Endothelial cell of umbilical vein (primary cell): ENCODE results near the gene NUSAP1. TPM values are rescaled to one million over a fixed set of nuclear protein-coding genes. Genes with fewer than 3 reads are reported as not detected.

Source experiments
- BruUV-seq: library from RNA; stranded (reverse); fragments of 400-500 nt; replicated peaks from 2 replicates; lab custom pipeline; 2021; lab: Mats Ljungman, UMichigan
- CTCF ChIA-PET: fragments of 300-600, 350-600 bp; sonication (Branson Sonifier 250); formaldehyde crosslinking; loops from one replicate; lab custom pipeline; 2021; ENCODE audit warnings: antibody characterized with exemption, inconsistent platforms; lab: Charles Lee
- POLR2A ChIA-PET: fragments of 300-600, 350-600 bp; sonication (Branson Sonifier 250); formaldehyde crosslinking; loops from one replicate; lab custom pipeline; 2021; ENCODE audit warnings: antibody characterized with exemption, inconsistent platforms; lab: Charles Lee
- DNase-seq: peaks from one replicate; pipeline ENCODE4 v3.0.0-alpha.2; 2011; ENCODE audit warnings: low read depth, low spot score
- FAIRE-seq: peaks from 2 replicates; lab custom pipeline; 2011; peaks lifted over from hg19 to GRCh38; lab: Jason Lieb, UNC
- H2AFZ ChIP-seq: 2 replicates; pipeline ENCODE4 v1.6.0; 2012; ENCODE audit warnings: low read depth, low read length, control low read depth, inconsistent platforms
- H3K27ac ChIP-seq: 2 replicates; pipeline ENCODE4 v1.5.1; 2011; ENCODE audit warnings: low read depth, mild to moderate bottlenecking, control low read depth, low read length, moderate library complexity; ENCODE audit not compliant: insufficient read depth
- H3K27me3 ChIP-seq, 2 experiments: 2 replicates each; pipeline versions ENCODE4 v1.6.0 to v1.6.1; 2011; ENCODE audit warnings: low read length in 2 of 2, mixed read lengths in 1 of 2; ENCODE audit not compliant: control insufficient read depth in 2 of 2, insufficient read depth in 2 of 2
- H3K36me3 ChIP-seq, 2 experiments: 2 replicates in 1 of 2; 3 replicates in 1 of 2; pipeline ENCODE4 v1.5.1; 2011; ENCODE audit warnings: low read length in 2 of 2, mild to moderate bottlenecking in 1 of 2, moderate library complexity in 1 of 2; ENCODE audit not compliant: control insufficient read depth in 2 of 2, insufficient read depth in 2 of 2; ENCODE audit errors: extremely low read depth in 1 of 2
- H3K4me1 ChIP-seq: 3 replicates; pipeline ENCODE4 v1.5.1; 2011; ENCODE audit warnings: mild to moderate bottlenecking, low read length; ENCODE audit not compliant: control insufficient read depth, insufficient read depth; ENCODE audit errors: extremely low read depth
- H3K4me2 ChIP-seq: 2 replicates; pipeline ENCODE4 v1.6.1; 2011; ENCODE audit warnings: low read length, control low read depth, mixed read lengths; ENCODE audit not compliant: insufficient read depth
- H3K4me3 ChIP-seq, 3 experiments: fragments of 200-600 bp in 1 of 3; sonication (generic), shearing (Covaris generic) in 1 of 3; replicated peaks in 1 of 3; 2 replicates each; pipeline ENCODE4 v1.5.1; 2011 to 2016; ENCODE audit warnings: control low read depth in 3 of 3, low read length in 3 of 3, mild to moderate bottlenecking in 2 of 3, inconsistent platforms in 1 of 3, low read depth in 1 of 3, moderate library complexity in 1 of 3; ENCODE audit not compliant: insufficient read depth in 1 of 3
- H3K79me2 ChIP-seq: 2 replicates; pipeline ENCODE4 v1.6.0; 2012; ENCODE audit warnings: low read length, inconsistent platforms; ENCODE audit not compliant: control insufficient read depth, insufficient read depth
- H3K9ac ChIP-seq: replicated peaks from 2 replicates; pipeline ENCODE3; 2011; ENCODE audit warnings: low read length, control low read depth; ENCODE audit not compliant: insufficient read depth; ENCODE audit errors: extremely low read depth
- H3K9me1 ChIP-seq: replicated peaks from 3 replicates; pipeline ENCODE4 v1.6.0; 2011; ENCODE audit warnings: mild to moderate bottlenecking, low read length; ENCODE audit not compliant: control insufficient read depth, insufficient read depth; ENCODE audit errors: extremely low read depth
- H3K9me3 ChIP-seq: replicated peaks from 2 replicates; pipeline ENCODE4 v1.5.1; 2012; ENCODE audit warnings: low read length, inconsistent platforms; ENCODE audit not compliant: control insufficient read depth, insufficient read depth
- H4K20me1 ChIP-seq: replicated peaks from 2 replicates; pipeline ENCODE3; 2011; ENCODE audit warnings: mild to moderate bottlenecking, low read length; ENCODE audit not compliant: control insufficient read depth, insufficient read depth; ENCODE audit errors: extremely low read depth
- CTCF ChIP-seq, 2 donors: IDR thresholded peaks; 1 replicate in 1 of 2; 2 replicates in 1 of 2; pipeline ENCODE4 v1.5.1; 2011; ENCODE audit warnings: low read length in 2 of 2, mild to moderate bottlenecking in 2 of 2, moderate library complexity in 2 of 2, control low read depth in 1 of 2, inconsistent platforms in 1 of 2, low read depth in 1 of 2; ENCODE audit not compliant: insufficient read depth in 1 of 2; ENCODE audit errors: extremely low read depth in 1 of 2
- EZH2 ChIP-seq: IDR thresholded peaks from 2 replicates; pipeline ENCODE4 v1.6.1; 2012; ENCODE audit warnings: borderline replicate concordance, low read depth, mild to moderate bottlenecking, moderate library complexity, low read length, inconsistent platforms; ENCODE audit not compliant: severe bottlenecking
- FOS ChIP-seq: IDR thresholded peaks from 2 replicates; pipeline ENCODE4 v1.6.1; 2011; ENCODE audit warnings: mild to moderate bottlenecking, low read length, moderate library complexity, borderline replicate concordance; ENCODE audit not compliant: insufficient read depth
- GATA2 ChIP-seq: IDR thresholded peaks from 2 replicates; pipeline ENCODE4 v1.7.0; 2011; ENCODE audit warnings: low read depth, mild to moderate bottlenecking, moderate library complexity, mixed read lengths, low read length; ENCODE audit not compliant: insufficient read length, insufficient read depth
- JUN ChIP-seq: IDR thresholded peaks from 2 replicates; pipeline ENCODE4 v1.6.1; 2011; ENCODE audit warnings: borderline replicate concordance, low read depth; ENCODE audit not compliant: insufficient read length, insufficient read depth
- MAX ChIP-seq: IDR thresholded peaks from 2 replicates; pipeline ENCODE4 v1.6.1; 2011; ENCODE audit not compliant: insufficient read depth, insufficient read length
- MYC ChIP-seq: IDR thresholded peaks from one replicate; pipeline ENCODE4 v1.6.1; 2011; ENCODE audit warnings: mild to moderate bottlenecking, low read depth, low read length
- POLR2A ChIP-seq: IDR thresholded peaks from 2 replicates; pipeline ENCODE4 v1.6.1; 2012; ENCODE audit warnings: low read depth, mild to moderate bottlenecking, control low read depth, low read length
- POLR2AphosphoS5 ChIP-seq: IDR thresholded peaks from 2 replicates; pipeline ENCODE4 v1.6.1; 2012; ENCODE audit warnings: low read depth, mild to moderate bottlenecking, control low read depth, low read length, moderate library complexity; ENCODE audit not compliant: insufficient read depth
- dilution Hi-C: fragments of 300-500 bp; cut with MboI; formaldehyde crosslinking; loops from one replicate; pipeline ENCODE4 v1.15.0; 2019; ENCODE audit warnings: low sequenced_read_pairs; ENCODE audit not compliant: extremely low pct_ligation_motif_present
- intact Hi-C: fragments of 100-400 bp; cut with micrococcal nuclease; formaldehyde crosslinking; loops from one replicate; pipeline ENCODE4 v1.10.0; 2022
- polyA plus RNA-seq, 4 experiments: library from polyadenylated mRNA; depleted of rRNA in 3 of 4; stranded (reverse) in 3 of 4; unstranded in 1 of 4; fragments of >200 nt; gene quantifications; 2 replicates each; pipeline versions ENCODE4 v1.2.1 to v1.2.3, GENCODE V29; 2011 to 2012; ENCODE audit warnings: missing spikeins in 1 of 4
- total RNA-seq: library from RNA; stranded (reverse); gene quantifications from 2 replicates; pipeline ENCODE4 v1.2.3, GENCODE V29; 2021

Gene NUSAP1
- total and polyA plus RNA-seq, 2 donors (not counting 3 experiments of a cell fraction or from before 2014, with no cell fraction given), result 43.0 to 109 TPM

GRCh38 chr15:41407341-41407740 lies 74.7 kb downstream of the NUSAP1 start:
- H3K9me1 ChIP-seq, result no peaks in the 10 kb centered on the region
- no peak overlapping the region for H3K4me2 ChIP-seq
- H3K27ac ChIP-seq, result no peak overlapping the region
- H4K20me1 ChIP-seq, result no peaks in the 10 kb centered on the region
- no peak for TF ChIP-seq JUN
- TF ChIP-seq MYC, result no peak
- no peak for TF ChIP-seq POLR2A
- no peak overlapping the region for H3K9ac ChIP-seq
- FAIRE-seq (no peak), DNase-seq (no peak)
- H3K4me3 ChIP-seq, result no peak overlapping the region
- no peaks in the 10 kb centered on the region for H3K36me3 ChIP-seq
- no peaks in the 10 kb centered on the region for H3K79me2 ChIP-seq
- no peak overlapping the region for H2AFZ ChIP-seq
- intact Hi-C loops, result no loop called here
- dilution Hi-C loops, result no loop called here
- BruUV-seq, result no TSS peak
- H3K4me1 ChIP-seq, result peaks cover 2% of the 10 kb centered on the region
- no peaks in the 10 kb centered on the region for H3K9me3 ChIP-seq
- CTCF ChIA-PET, result no interaction called here
- POLR2A ChIA-PET, result no interaction called here
- H3K27me3 ChIP-seq, result no peaks in the 10 kb centered on the region

- no peaks in the 10 kb centered on the region for H3K27me3 ChIP-seq
- intact Hi-C loops (no loop called here), dilution Hi-C loops (no loop called here)
- no peak overlapping the region for H3K4me3 ChIP-seq
- BruUV-seq, result no TSS peak
- H3K36me3 ChIP-seq, result no peaks in the 10 kb centered on the region
- H3K9ac ChIP-seq, result no peak overlapping the region
- no peak overlapping the region for H3K27ac ChIP-seq
- no peaks in the 10 kb centered on the region for H3K79me2 ChIP-seq
- DNase-seq, result no peak
- TF ChIP-seq GATA2 (no peak), MYC (no peak), FOS (no peak), CTCF (IDR thresholded peaks at IDR 0.05; ENCODE audit: extremely low read depth in 1 of 2, insufficient read depth in 1 of 2, low read depth in 1 of 2, low read length in 2 of 2) (no peak), POLR2A (no peak), EZH2 (no peak), MAX (no peak), POLR2AphosphoS5 (no peak), JUN (no peak)
- H3K9me3 ChIP-seq, result no peaks in the 10 kb centered on the region
- POLR2A ChIA-PET, result no interaction called here
- FAIRE-seq, result no peak
- no peak overlapping the region for H2AFZ ChIP-seq
- CTCF ChIA-PET, result interaction anchor here (0.6 kb wide), 1 partner anchor 147 kb away, joined by 3 read pairs; no protein-coding TSS in a partner anchor
- H4K20me1 ChIP-seq, result no peaks in the 10 kb centered on the region
- H3K9me1 ChIP-seq, result no peaks in the 10 kb centered on the region
- H3K4me1 ChIP-seq, result no peaks in the 10 kb centered on the region
- H3K4me2 ChIP-seq, result no peak overlapping the region
Measured at GRCh38 chr15:41408234-41408641, 75.6 kb downstream of the NUSAP1 start.
